Endodermal cell (in vitro differentiated cells): ENCODE results near the gene TBXA2R. TPM values are rescaled to one million over a fixed set of nuclear protein-coding genes. Genes with fewer than 3 reads are reported as not detected.

Source experiments
- DNase-seq: peaks from one replicate; pipeline ENCODE4 v3.0.0-alpha.2; 2017
- H3K27ac ChIP-seq: 2 replicates; pipeline ENCODE4 v1.5.1; 2013; ENCODE audit warnings: mild to moderate bottlenecking, low read depth, low read length, moderate library complexity
- H3K27me3 ChIP-seq: 2 replicates; pipeline ENCODE4 v1.6.1; 2013; ENCODE audit warnings: mild to moderate bottlenecking, low read length, moderate library complexity; ENCODE audit not compliant: insufficient read depth, control insufficient read depth, poor library complexity, severe bottlenecking
- H3K36me3 ChIP-seq: 2 replicates; pipeline ENCODE4 v1.7.0; 2013; ENCODE audit warnings: mild to moderate bottlenecking, low read length, moderate library complexity; ENCODE audit not compliant: control insufficient read depth, insufficient read depth
- H3K4me1 ChIP-seq: one replicate; pipeline ENCODE4 v1.7.0; 2013; ENCODE audit warnings: low read length; ENCODE audit not compliant: control insufficient read depth, insufficient read depth
- H3K4me3 ChIP-seq: 2 replicates; pipeline ENCODE4 v1.5.1; 2013; ENCODE audit warnings: mild to moderate bottlenecking, low read length, moderate library complexity
- H3K9ac ChIP-seq: 2 replicates; pipeline ENCODE4 v1.6.1; 2013; ENCODE audit warnings: mild to moderate bottlenecking, low read length, moderate library complexity; ENCODE audit not compliant: poor library complexity, severe bottlenecking; ENCODE audit errors: extremely low read depth
- H3K9me3 ChIP-seq: 2 replicates; pipeline ENCODE4 v1.6.1; 2013; ENCODE audit warnings: mild to moderate bottlenecking, low read length, moderate library complexity; ENCODE audit not compliant: control insufficient read depth
- H3K27ac Mint-ChIP-seq: 2 replicates; pipeline ENCODE4 v1.8.0; 2020; ENCODE audit warnings: mixed read lengths
- H3K27me3 Mint-ChIP-seq: 2 replicates; pipeline ENCODE4 v1.8.0; 2021; ENCODE audit warnings: mild to moderate bottlenecking, mixed read lengths; ENCODE audit not compliant: insufficient read depth
- H3K36me3 Mint-ChIP-seq: 2 replicates; pipeline ENCODE4 v1.8.0; 2020; ENCODE audit warnings: low read depth, mixed read lengths
- H3K4me1 Mint-ChIP-seq: 2 replicates; pipeline ENCODE4 v1.8.0; 2020; ENCODE audit warnings: mixed read lengths
- H3K4me3 Mint-ChIP-seq: 2 replicates; pipeline ENCODE4 v1.8.0; 2020; ENCODE audit warnings: mild to moderate bottlenecking, moderate library complexity, mixed read lengths
- H3K9me3 Mint-ChIP-seq: 2 replicates; pipeline ENCODE4 v1.8.0; 2020; ENCODE audit warnings: mild to moderate bottlenecking, mixed read lengths
- WGBS, 2 experiments: methylation state at CpG; one replicate each; pipeline versions ENCODE4 v1.1.5 to v1.1.7; 2013; ENCODE audit warnings: missing lambda C conversion rate in 2 of 2, mixed read lengths in 1 of 2; ENCODE audit not compliant: insufficient coverage in 1 of 2, insufficient read length in 1 of 2; 5-methylcytosine and 5-hydroxymethylcytosine counted together
- total RNA-seq, 2 donors: library from RNA; stranded (reverse); fragmentation: NEBNext Ultra II Directional in 1 of 2; extraction: Animal tissue kit (Norgen Biotek cat#: 25700) in 1 of 2; gene quantifications; 2 replicates in 1 of 2; 3 replicates in 1 of 2; pipeline ENCODE4 v1.2.1, GENCODE V29; 2021
- TF ChIP-seq, protein P1 (sequence below): fragments of 200-600 bp; sonication (generic); conservative IDR thresholded peaks from 2 replicates; pipeline ENCODE4 v1.5.0; 2021; ENCODE audit warnings: antibody characterized with exemption, mild to moderate bottlenecking

Gene TBXA2R
- total RNA-seq, 2 donors from 2014 or later = 0.29 to 0.42 TPM

- TF ChIP-seq, protein P1, sequence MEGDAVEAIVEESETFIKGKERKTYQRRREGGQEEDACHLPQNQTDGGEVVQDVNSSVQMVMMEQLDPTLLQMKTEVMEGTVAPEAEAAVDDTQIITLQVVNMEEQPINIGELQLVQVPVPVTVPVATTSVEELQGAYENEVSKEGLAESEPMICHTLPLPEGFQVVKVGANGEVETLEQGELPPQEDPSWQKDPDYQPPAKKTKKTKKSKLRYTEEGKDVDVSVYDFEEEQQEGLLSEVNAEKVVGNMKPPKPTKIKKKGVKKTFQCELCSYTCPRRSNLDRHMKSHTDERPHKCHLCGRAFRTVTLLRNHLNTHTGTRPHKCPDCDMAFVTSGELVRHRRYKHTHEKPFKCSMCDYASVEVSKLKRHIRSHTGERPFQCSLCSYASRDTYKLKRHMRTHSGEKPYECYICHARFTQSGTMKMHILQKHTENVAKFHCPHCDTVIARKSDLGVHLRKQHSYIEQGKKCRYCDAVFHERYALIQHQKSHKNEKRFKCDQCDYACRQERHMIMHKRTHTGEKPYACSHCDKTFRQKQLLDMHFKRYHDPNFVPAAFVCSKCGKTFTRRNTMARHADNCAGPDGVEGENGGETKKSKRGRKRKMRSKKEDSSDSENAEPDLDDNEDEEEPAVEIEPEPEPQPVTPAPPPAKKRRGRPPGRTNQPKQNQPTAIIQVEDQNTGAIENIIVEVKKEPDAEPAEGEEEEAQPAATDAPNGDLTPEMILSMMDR = no peak
- Histone ChIP-seq H3K9ac (no peak overlapping the region), H3K4me1 (no peaks in the 10 kb centered on the region), H3K4me3 (no peak overlapping the region), H3K27ac (no peak overlapping the region), H3K27me3 (no peaks in the 10 kb centered on the region), H3K9me3 (no peaks in the 10 kb centered on the region), H3K36me3 (peaks cover 13% of the 10 kb centered on the region)
- DNase-seq = no peak
- Mint-ChIP-seq H3K4me3 (no peak overlapping the region), H3K27ac (peak overlapping the region; percentile 24), H3K4me1 (no peaks in the 10 kb centered on the region), H3K36me3 (peaks cover 37% of the 10 kb centered on the region), H3K9me3 (no peaks in the 10 kb centered on the region), H3K27me3 (no peaks in the 10 kb centered on the region)
- 95 to 96% methylated on average over 33 to 55 of the region's 55 CpGs for WGBS, 2 experiments
Measured at GRCh38 chr19:3638208-3639193, 31.8 kb upstream of the TBXA2R start.

- Histone ChIP-seq H3K27me3 (no peaks in the 10 kb centered on the region), H3K9ac (no peak overlapping the region), H3K9me3 (no peaks in the 10 kb centered on the region), H3K27ac (no peak overlapping the region), H3K36me3 (peaks cover 13% of the 10 kb centered on the region), H3K4me3 (no peak overlapping the region), H3K4me1 (no peaks in the 10 kb centered on the region)
- no peaks in the 10 kb centered on the region for H3K9me3 Mint-ChIP-seq
- WGBS, 2 experiments = 94 to 96% methylated on average over 14 to 23 of the region's 23 CpGs
- DNase-seq = no peak
- no peaks in the 10 kb centered on the region for H3K27me3 Mint-ChIP-seq
- no peak overlapping the region for H3K27ac Mint-ChIP-seq
- TF ChIP-seq, protein P1 = no peak
- H3K4me3 Mint-ChIP-seq = no peak overlapping the region
- H3K4me1 Mint-ChIP-seq = no peaks in the 10 kb centered on the region
- peaks cover 33% of the 10 kb centered on the region for H3K36me3 Mint-ChIP-seq
Measured at GRCh38 chr19:3637621-3638020, 30.9 kb upstream of the TBXA2R start.

DNA sequence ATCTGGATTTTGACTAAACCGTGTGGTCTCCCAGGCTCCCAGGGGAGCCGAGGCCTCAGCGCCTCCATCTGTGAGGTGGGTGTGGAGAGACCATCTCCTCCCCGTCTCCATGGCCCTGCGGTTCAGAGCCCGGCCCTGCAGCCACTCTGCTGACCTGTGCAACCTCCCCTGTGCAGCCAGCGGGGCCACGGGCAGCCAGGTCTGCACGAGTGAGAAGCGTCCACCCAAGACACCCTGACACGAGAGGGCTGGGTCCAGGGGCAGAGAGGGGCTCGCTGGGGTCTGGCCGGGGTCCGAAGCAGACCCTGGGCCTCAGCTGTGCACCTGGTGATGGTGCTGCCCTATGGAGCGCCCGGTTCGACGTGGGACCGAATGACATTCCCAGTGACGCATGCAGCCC is 30.3 kb upstream of the TBXA2R start:
- TF ChIP-seq, protein P1 = no peak
- Histone ChIP-seq H3K27me3 (no peaks in the 10 kb centered on the region), H3K27ac (no peak overlapping the region), H3K36me3 (peaks cover 13% of the 10 kb centered on the region), H3K4me3 (no peak overlapping the region), H3K4me1 (no peaks in the 10 kb centered on the region), H3K9ac (no peak overlapping the region), H3K9me3 (no peaks in the 10 kb centered on the region)
- Mint-ChIP-seq H3K9me3 (no peaks in the 10 kb centered on the region), H3K4me1 (no peaks in the 10 kb centered on the region), H3K36me3 (peaks cover 33% of the 10 kb centered on the region), H3K4me3 (no peak overlapping the region), H3K27me3 (no peaks in the 10 kb centered on the region), H3K27ac (no peak overlapping the region)
- no peak for DNase-seq
- WGBS, 2 experiments = 94 to 96% methylated on average over 17 to 20 of the region's 20 CpGs
